GM18498 (cell line): Measurements from ENCODE around the gene NEU1.
"Not testable (repeated sequence)": the region's sequence is repeated elsewhere in the genome, so short reads cannot be mapped to it uniquely, and the experiment has no call there.

ENCODE experiments used
- ATAC-seq: cut with Tn5 transposase; IDR thresholded peaks from one replicate; pipeline ENCODE4 v1.9.1; 2021; ENCODE audit warnings: mild to moderate bottlenecking, moderate library complexity; ENCODE audit not compliant: unreplicated experiment

The NEU1 gene

DNA sequence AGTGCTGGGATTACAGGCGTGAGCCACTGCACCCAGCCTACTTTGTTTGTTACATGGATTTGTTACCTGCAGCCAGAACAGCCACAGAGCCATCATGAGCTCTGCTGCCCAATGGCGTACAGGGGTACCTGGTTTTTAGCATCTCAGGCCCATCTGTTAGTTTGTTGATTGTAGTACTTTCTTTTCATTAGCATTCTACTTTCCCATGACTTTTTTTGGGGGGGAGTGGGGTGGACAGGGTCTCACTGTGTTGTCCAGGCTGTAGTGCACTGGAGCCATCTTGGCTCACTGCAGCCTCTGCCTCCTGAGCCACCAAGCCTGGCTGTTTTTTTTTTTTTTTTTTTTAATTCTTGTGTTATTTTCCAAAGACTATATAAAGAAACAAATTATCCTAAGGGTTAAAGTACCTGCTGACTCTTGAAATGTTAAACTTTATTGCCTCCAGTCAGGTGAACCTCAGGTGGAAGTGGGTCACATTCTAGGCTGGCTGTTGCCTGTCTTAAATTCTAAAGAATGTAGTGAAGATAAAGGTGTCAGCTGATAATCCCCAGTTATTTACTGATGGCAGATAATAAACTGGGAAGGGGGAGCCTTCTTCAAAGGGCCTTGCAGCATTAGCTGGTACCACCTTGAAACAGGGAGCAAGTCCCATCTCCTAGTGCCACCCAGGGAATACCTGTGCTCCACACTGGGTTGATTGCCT lies 15.2 kb downstream of the NEU1 start:
- ATAC-seq, result no peak

DNA sequence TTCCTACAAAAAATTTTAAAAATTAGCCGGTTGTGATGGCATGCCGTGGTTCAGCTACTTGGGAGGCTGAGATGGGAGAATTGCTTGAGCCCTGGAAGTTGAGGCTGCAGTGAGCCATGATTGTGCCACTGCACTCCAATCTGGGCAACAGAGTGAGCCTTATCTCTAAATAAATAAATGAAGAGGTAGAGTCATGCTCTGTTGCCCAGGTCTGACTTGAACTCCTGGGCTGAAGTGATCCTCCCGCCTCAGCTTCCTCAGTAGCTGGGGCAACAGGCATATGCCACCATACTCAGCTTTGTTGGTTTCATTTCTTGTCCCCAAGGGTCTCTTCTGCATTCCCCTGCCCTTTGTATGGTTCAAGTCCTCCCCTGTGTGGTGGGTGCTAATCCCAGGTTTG lies 18.1 kb downstream of the NEU1 start:
- ATAC-seq, result no peak

DNA sequence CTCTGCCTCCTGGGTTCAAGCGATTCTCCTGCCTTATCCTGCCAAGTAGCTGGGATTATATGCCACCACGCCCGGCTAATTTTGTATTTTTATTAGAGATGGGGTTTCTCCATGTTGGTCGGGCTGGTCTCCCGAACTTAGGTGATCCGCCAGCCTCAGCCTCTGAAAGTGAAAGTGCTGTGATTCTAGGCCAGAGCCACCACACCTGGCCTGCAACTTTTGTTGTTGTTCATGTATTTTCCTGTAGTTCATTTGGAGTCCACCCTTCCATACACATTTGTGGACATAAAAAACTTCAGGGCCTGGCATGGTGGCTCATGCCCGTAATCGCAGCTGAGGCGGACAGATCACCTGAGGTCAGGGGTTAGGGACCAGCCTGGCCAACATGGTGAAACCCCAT lies 20.6 kb downstream of the NEU1 start:
- no peak for ATAC-seq

DNA sequence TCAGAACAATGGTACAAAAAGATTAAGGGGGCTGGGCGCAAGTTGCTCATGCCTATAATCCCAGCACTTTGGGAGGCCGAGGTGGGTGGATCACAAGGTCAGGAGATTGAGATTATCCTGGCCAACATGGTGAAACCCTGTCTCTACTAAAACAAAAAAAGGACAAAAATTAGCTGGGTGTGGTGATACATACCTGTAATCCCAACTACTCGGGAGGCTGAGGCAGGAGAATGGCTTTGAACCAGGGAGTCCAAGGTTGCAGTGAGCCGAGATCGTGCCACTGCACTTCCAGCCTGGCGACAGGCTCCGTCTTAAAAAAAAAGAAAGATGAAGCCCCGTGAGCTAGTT lies 22.9 kb downstream of the NEU1 start:
- ATAC-seq, result not testable (repeated sequence)

DNA sequence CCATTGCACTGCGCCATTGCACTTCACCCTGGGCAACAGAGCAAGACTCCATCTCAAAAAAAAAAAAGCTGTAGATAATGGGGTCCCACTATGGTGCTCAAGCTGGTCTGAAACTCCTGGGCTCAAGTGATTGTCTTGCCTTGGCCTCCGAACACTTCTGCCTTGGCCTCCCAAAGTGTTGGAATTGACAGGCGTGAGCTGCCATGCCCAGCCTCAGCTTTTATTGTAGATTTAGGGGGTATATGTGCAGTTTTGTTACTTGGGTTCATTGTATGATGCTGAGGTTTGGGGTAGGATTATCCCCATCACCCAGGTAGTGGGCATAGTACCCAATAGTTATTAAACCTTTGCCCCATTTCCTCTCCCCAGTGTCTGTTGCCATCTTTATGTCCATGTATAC lies 23.7 kb downstream of the NEU1 start:
- ATAC-seq, result no peak

DNA sequence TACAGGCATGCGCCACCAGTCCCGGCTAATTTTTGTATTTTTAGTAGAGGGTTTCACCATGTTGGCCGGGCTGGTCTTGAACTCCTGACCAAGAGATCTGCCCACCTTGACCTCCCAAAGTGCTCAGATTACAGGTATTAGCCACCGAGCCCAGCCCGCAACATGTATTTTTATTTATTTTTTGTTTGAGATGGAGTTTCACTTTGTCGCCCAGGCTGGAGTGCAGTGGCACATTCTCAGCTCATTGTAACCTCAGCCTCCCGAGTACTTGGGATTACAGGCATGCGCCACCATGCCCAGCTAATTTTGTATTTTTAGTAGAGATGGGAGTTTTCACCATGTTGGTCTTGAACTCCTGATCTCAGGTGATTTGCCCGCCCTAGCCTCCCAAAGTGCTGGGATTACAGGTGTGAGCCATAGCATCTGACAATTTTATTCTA lies 24.5 kb downstream of the NEU1 start:
- not testable (repeated sequence) for ATAC-seq

DNA sequence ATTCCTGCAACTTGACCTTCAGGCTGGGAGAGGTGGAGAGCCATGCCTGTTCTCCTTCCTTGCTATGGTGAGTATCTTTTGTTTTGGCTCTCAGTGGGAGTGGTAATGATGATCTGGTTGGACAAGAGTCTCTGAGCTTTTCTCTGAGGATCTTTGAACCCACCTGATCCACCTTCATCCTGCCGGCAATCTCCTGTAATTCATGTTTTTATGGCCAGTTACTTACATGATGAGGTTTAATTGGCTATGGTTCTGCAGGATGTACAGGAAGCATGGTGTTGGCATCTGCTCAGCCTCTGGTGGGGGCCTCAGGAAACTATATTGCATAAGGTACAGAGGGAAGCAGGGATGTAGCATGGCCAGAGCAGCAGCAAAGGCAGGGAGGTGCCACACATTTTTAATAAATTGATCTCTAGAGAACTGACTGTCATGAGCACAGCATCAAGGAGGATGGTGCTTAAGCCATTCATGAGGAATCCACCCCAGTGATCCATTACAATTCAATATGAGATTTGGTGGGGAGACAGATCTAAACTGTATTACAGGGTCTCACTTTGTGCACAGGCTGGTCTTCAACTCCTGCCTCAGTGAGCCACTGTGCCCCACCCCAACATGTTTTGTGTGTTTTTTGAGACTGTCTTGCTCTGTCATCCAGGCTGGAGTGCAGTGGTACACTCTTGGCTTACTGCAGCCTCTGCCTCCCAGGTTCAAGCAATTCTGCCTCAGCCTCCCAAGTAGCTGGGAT lies 25.1 kb downstream of the NEU1 start:
- no peak for ATAC-seq

DNA sequence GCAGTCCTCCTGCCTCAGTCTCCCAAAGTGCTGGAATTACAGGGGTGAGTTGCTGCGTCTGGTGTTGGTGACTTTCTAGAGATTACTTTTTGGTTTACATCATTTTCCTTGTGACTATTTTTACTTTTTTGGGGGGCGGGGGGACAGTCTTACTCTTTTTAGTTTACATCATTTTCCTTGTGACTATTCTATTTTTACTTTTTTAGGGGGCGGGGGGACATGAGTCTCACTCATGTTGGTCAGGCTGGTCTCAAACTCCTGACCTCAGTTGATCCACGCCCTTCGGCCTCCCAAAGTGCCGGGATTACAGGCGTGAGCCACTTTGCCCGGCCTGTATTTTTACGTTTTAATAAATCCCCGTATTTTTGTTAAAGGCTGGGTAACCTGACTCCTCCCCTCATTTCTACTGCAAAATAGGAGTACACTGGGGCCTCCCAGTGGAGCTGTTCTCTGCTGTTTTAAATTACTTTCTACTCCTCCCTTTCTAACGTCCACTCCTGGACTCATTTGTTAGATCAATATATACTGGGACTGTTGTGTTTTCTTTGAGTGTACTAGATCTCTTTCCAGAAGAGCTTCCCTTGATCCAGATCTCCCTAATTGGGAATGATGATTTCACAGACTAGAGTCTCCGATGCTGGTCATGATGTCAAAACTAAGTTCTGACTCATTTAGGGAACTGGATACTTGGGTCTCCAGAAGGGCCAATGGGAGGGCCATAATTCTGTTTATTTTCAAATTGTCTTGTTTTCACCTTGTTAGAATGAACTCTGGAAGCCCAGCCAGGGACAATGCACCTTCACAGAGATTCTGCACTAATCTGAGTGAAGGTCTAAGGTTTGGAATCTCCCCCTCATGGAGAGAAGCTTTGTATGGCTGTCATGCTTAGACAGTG lies 25.9 kb downstream of the NEU1 start:
- ATAC-seq, result no peak

DNA sequence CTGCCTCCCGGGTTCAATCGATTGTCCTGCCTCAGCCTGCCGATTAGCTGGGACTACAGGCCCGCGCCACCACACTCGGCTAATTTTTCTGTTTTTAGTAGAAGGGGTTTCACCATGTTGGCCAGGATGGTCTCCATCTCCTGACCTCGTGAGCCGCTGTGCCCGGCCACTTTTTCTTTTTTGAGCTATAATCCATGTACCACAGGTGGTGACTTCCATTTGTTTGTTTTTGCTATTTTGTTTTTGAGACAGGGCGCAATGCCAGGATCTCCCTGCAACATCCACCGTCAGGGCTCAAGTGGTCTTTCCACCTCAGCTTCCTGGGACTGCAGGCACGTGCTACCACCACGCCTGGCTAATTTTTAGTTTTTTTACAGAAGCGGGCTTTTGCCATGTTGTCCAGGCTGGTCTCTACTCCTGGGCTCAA lies 26.6 kb downstream of the NEU1 start:
- no peak for ATAC-seq

DNA sequence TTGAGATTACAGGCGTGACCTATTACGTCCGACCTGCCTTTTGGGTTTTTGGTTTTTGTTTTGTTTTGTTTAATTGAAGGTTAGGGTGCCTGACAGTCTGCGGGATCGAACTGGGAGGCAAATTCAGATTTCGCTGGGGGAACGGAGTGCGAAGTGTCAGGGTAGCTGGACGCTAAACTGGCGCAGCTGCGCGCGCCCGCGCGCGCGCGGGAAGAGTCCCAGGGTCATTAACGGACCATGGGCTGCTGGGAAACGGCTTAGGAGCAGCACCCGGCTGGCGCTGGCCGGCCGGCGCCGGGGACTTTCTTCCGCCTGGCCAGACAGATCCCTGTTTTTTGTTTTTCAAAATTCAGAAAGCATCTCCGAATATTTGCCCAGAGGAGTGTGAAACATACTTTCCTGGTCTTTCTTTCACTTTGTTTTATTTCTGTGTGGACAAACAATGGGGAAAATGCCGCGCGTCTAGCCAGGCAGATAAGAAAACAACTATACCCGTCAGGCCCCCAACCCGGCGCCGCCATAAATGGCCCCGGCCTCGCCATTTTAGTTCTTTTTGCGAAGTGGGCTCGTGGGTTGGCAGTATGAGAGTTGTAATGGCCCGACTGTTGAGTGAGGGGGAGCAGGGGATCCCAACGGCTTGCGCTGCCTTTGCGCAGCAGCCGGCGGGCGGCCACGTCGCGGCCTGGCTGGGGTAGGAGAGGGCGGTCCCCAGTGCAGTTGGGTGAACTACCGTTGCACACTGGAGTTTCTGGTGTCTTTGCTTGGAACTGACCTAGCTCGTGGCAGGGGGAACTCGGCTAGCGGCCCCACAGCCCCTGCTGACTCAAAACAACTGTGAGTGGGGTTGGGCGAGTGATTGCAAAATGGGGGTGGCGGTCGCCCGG lies 28.0 kb downstream of the NEU1 start:
- peak; percentile 45 for ATAC-seq

DNA sequence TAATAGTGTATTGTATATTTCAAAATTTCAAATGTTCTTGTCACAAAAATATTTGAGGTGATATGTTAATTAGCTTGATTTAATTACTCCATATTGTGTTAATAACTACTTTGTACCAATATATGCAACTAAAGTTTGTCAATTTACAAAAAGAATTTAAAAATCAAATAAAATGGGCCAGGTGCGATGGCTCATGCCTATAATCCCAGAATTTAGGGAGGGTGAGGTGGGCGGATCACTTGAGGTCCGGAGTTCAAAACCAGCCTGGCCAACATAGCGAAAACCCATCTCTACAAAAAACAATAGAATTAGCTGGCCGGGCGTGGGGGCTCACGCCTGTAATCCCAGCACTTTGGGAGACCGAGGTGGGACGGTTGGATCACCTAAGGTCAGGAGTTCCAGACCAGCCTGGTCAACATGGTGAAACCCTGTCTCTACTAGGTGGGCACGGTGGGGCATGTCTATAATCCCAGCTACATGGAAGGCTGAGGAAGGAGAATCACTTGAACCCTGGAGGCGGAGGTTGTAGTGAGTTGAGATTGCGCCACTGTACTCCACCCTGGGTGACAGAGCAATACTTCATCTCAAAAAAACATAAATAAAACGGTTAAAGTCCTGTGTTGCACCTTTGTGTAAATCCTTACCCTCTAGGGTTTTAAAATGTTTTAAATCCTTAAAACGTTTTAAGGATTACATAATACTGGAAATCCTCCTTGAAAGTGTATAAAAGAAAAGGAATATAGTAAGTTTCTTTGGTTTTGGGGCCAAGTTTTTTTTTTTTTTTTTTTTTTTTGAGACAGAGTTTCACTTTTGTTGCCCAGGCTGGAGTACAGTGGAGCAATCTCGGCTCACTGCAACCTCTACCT lies 31.0 kb downstream of the NEU1 start:
- ATAC-seq, result no peak

DNA sequence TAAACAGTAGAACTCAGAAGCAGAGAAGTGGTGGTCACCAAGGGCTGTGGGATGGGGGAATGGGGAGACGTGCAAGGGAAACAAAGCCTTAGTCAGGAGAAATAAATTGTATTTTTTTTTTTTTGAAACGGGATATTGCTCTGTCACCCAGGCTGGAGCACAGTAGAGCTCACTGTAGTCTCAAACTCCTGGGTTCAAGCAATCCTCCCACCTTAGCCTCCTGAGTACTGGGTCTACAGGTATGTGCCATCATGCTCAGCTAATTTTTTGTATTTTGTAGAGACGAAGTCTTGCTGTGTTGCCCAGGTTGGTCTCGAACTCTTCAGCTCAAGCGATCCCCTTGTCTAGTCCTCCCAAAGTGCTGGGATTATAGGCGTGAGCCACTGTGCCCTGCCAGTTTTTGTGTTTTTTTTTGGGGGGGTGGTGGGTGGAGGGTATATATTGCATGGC lies 31.7 kb downstream of the NEU1 start:
- ATAC-seq, result no peak

DNA sequence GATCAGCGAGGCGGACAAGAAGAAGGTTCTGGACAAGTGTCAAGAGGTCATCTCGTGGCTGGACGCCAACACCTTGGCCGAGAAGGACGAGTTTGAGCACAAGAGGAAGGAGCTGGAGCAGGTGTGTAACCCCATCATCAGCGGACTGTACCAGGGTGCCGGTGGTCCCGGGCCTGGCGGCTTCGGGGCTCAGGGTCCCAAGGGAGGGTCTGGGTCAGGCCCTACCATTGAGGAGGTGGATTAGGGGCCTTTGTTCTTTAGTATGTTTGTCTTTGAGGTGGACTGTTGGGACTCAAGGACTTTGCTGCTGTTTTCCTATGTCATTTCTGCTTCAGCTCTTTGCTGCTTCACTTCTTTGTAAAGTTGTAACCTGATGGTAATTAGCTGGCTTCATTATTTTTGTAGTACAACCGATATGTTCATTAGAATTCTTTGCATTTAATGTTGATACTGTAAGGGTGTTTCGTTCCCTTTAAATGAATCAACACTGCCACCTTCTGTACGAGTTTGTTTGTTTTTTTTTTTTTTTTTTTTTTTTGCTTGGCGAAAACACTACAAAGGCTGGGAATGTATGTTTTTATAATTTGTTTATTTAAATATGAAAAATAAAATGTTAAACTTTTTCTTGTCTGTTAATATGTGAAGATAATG lies 32.9 kb downstream of the NEU1 start:
- no peak for ATAC-seq

DNA sequence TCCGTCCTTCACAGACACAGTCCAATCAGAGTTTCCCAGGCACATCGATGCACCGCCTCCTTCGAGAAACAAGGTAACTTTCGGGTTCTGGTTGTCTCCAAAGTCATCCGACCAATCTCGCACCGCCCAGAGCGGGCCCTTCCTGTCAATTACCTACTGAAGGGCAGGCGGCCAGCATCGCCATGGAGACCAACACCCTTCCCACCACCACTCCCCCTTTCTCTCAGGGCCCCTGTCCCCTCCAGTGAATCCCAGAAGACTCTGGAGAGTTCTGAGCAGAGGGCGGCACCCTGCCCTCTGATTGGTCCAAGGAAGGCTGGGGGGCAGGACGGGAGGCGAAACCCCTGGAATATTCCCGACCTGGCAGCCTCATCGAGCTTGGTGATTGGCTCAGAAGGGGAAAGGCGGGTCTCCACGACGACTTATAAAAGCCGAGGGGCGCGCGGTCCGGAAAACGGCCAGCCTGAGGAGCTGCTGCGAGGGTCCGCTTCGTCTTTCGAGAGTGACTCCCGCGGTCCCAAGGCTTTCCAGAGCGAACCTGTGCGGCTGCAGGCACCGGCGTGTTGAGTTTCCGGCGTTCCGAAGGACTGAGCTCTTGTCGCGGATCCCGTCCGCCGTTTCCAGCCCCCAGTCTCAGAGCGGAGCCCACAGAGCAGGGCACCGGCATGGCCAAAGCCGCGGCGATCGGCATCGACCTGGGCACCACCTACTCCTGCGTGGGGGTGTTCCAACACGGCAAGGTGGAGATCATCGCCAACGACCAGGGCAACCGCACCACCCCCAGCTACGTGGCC lies 35.1 kb downstream of the NEU1 start, which contains the start of gene HSPA1B:
Gene HSPA1B, plus strand, starts transcription at position 453 of the 794 bp plus-strand sequence. Its CDS starts 213 bp downstream, at position 666.
- peak; percentile 68 for ATAC-seq

DNA sequence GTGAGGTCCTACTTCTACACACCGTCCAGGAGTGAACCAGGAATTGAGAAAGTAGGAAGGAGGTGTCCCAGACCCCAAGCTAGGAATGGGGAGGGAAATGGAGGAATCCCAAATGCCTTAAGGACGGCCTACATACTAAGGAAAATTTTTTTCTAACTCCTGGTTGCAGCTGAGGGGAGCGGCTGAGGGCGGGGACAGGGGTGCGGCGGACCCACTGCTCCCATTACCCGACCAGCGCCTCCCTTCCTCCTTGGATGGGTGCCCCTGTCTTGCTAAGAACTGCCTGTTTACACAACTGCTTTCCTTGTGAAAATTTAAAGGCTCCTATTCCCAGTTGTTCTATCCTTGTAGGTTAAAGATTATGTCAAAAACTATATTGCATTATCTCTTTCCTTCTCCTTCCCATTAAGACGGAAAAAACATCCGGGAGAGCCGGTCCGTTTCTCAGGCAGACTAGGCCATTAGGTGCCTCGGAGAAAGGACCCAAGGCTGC lies 35.8 kb downstream of the NEU1 start:
- peak; percentile 11 for ATAC-seq

DNA sequence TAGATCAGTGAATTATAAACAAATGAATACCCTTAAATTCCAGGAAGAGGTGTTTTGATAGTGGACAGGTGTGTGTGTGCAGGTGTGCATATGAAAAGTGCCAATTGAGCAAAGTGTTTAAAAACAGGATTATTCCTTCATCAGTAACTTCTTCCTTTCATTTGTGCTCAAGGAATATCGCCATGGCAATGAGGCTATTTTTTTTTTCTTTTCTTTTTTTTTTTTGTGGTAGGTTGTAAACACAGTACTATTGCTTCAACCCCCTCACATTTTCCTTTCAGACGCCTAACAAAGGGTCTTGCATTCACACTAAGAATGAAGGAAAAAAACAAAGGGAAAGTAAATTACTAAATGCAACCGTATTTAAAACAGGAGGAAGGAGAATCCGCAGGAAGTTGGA lies 37.1 kb downstream of the NEU1 start:
- no peak for ATAC-seq

DNA sequence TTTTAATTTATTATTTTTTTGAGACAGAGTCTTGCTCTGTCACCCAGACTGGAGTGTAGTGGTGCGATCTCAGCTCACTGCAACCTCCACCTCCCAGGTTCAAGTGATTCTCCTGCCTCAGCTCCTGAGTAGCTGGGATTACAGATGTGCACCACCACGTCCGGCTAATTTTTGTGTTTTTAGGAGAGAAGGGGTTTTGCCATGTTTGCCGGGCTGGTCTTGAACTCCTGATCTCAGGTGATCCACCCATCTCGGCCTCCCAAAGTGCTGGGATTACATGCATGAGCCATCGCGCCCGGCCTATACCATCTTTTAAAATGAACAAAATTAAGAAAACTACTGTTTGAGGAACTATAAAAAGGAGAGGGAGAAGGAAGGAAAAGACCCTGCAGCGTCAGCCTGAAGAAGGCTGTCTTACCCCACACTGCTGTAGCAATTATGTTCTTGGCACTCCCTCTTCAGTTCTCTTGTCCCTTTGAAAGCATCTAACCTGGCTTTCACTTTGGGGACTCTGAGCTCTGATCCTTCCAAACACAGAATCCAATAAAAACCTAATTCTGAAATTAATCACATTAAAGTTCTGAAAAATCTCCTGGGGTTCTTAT lies 38.9 kb downstream of the NEU1 start:
- not testable (repeated sequence) for ATAC-seq
